HEK293 (cell line): ENCODE data around the gene CDKN2AIP.

Source experiments
- CTCF ChIA-PET: fragments of 350-600 bp; formaldehyde crosslinking; extraction: SDS; loops from one replicate; lab custom pipeline; 2021; ENCODE audit warnings: antibody characterized with exemption; lab: Yijun Ruan, JAX
- POLR2A ChIA-PET: fragments of 300-600 bp; formaldehyde crosslinking; extraction: SDS; loops from one replicate; lab custom pipeline; 2020; ENCODE audit warnings: antibody characterized with exemption, inconsistent platforms; lab: Yijun Ruan, JAX
- H3K27ac ChIP-seq: fragments of 200-500 bp; sonication (Bioruptor generic); 2 replicates; pipeline ENCODE4 v1.5.1; 2014; ENCODE audit warnings: low read depth, low read length, control low read depth, inconsistent platforms; ENCODE audit errors: extremely low read depth
- H3K36me3 ChIP-seq, 2 experiments: fragments of 200-500 bp in 1 of 2; sonication (Bioruptor generic) in 1 of 2; 1 replicate in 1 of 2; 2 replicates in 1 of 2; pipeline ENCODE4 v1.5.1; 2014 to 2017; ENCODE audit warnings: inconsistent platforms in 2 of 2, low read length in 2 of 2; ENCODE audit not compliant: control insufficient read depth in 2 of 2, insufficient read depth in 1 of 2
- H3K4me1 ChIP-seq: fragments of 200-500 bp; sonication (Bioruptor generic); 2 replicates; pipeline ENCODE4 v1.5.1; 2014; ENCODE audit warnings: mild to moderate bottlenecking, low read length, inconsistent platforms; ENCODE audit not compliant: control insufficient read depth, insufficient read depth
- H3K4me3 ChIP-seq: 2 replicates; pipeline ENCODE4 v1.5.1; 2011; ENCODE audit warnings: low read depth, mild to moderate bottlenecking, control low read depth, low read length, moderate library complexity
- H3K9me3 ChIP-seq: fragments of 200-500 bp; sonication (Bioruptor generic); 2 replicates; pipeline ENCODE4 v1.5.1; 2014; ENCODE audit warnings: low read depth, low read length, inconsistent platforms; ENCODE audit not compliant: control insufficient read depth, insufficient read depth
- GFI1B ChIP-seq: fragments of 450-650 bp; formaldehyde crosslinking; IDR thresholded peaks from 2 replicates; pipeline ENCODE4 v1.5.1; 2016; ENCODE audit warnings: missing biosample characterization, missing genetic modification characterization
- KLF1 ChIP-seq: fragments of 450-650 bp; formaldehyde crosslinking; IDR thresholded peaks from 2 replicates; pipeline ENCODE4 v1.5.1; 2016; ENCODE audit warnings: missing biosample characterization, missing genetic modification characterization
- KLF8 ChIP-seq: fragments of 450-650 bp; formaldehyde crosslinking; IDR thresholded peaks from 2 replicates; pipeline ENCODE4 v1.5.1; 2016; ENCODE audit warnings: missing biosample characterization, missing genetic modification characterization
- KLF9 ChIP-seq: fragments of 450-650 bp; formaldehyde crosslinking; IDR thresholded peaks from 2 replicates; pipeline ENCODE4 v1.5.1; 2016; ENCODE audit warnings: missing biosample characterization, missing genetic modification characterization, low read depth
- ZBTB20 ChIP-seq: fragments of 450-650 bp; formaldehyde crosslinking; IDR thresholded peaks from 2 replicates; pipeline ENCODE4 v1.5.1; 2016; ENCODE audit warnings: missing biosample characterization, missing genetic modification characterization
- ZNF133 ChIP-seq: fragments of 450-650 bp; formaldehyde crosslinking; IDR thresholded peaks from 2 replicates; pipeline ENCODE4 v1.5.1; 2016; ENCODE audit warnings: missing biosample characterization, missing genetic modification characterization
- ZNF214 ChIP-seq: fragments of 450-650 bp; formaldehyde crosslinking; IDR thresholded peaks from 2 replicates; pipeline ENCODE4 v1.5.1; 2017; ENCODE audit warnings: missing biosample characterization, mild to moderate bottlenecking, missing genetic modification characterization, borderline replicate concordance
- ZNF302 ChIP-seq: fragments of 450-650 bp; formaldehyde crosslinking; IDR thresholded peaks from 2 replicates; pipeline ENCODE4 v1.5.1; 2016; ENCODE audit warnings: missing biosample characterization, missing genetic modification characterization, low read depth
- ZNF311 ChIP-seq: fragments of 450-650 bp; formaldehyde crosslinking; IDR thresholded peaks from 2 replicates; pipeline ENCODE4 v1.5.1; 2017; ENCODE audit warnings: missing biosample characterization, missing genetic modification characterization, borderline replicate concordance
- ZNF341 ChIP-seq: fragments of 450-650 bp; formaldehyde crosslinking; IDR thresholded peaks from 2 replicates; pipeline ENCODE4; 2016; ENCODE audit warnings: low read depth, missing biosample characterization, missing genetic modification characterization
- ZNF426 ChIP-seq: fragments of 450-650 bp; formaldehyde crosslinking; IDR thresholded peaks from 2 replicates; pipeline ENCODE4 v1.5.1; 2017; ENCODE audit warnings: missing biosample characterization, missing genetic modification characterization, mild to moderate bottlenecking, inconsistent platforms, moderate library complexity
- ZNF677 ChIP-seq: fragments of 450-650 bp; IDR thresholded peaks from 2 replicates; pipeline ENCODE4 v1.5.0; 2018; ENCODE audit warnings: missing biosample characterization, mild to moderate bottlenecking, missing genetic modification characterization, moderate library complexity
- ZSCAN16 ChIP-seq: fragments of 450-650 bp; formaldehyde crosslinking; IDR thresholded peaks from 2 replicates; pipeline ENCODE4 v1.5.1; 2016; ENCODE audit warnings: missing biosample characterization, missing genetic modification characterization
- TF ChIP-seq, protein P1 (sequence below): fragments of 450-650 bp; formaldehyde crosslinking; IDR thresholded peaks from 2 replicates; pipeline ENCODE4 v1.5.1; 2016; ENCODE audit warnings: missing biosample characterization, missing genetic modification characterization
- TF ChIP-seq, protein P2 (sequence below): sonication (generic); formaldehyde crosslinking; IDR thresholded peaks from 2 replicates; pipeline ENCODE4 v1.8.1; 2022; ENCODE audit warnings: mild to moderate bottlenecking, moderate library complexity, missing genetic modification reagents
- TF ChIP-seq, protein P3 (sequence below): fragments of 450-650 bp; formaldehyde crosslinking; IDR thresholded peaks from 2 replicates; pipeline ENCODE4; 2016; ENCODE audit warnings: missing biosample characterization, missing genetic modification characterization
- TF ChIP-seq, protein P4 (sequence below): fragments of 450-650 bp; formaldehyde crosslinking; IDR thresholded peaks from 2 replicates; pipeline ENCODE4 v1.5.1; 2017; ENCODE audit warnings: missing biosample characterization, missing genetic modification characterization
- TF ChIP-seq, protein P5 (sequence below): fragments of 450-650 bp; formaldehyde crosslinking; IDR thresholded peaks from 2 replicates; pipeline ENCODE4 v1.5.0; 2017; ENCODE audit warnings: missing biosample characterization, missing genetic modification characterization, borderline replicate concordance
- TF ChIP-seq, protein P6 (sequence below): fragments of 450-650 bp; formaldehyde crosslinking; IDR thresholded peaks from 2 replicates; pipeline ENCODE4 v1.5.1; 2016; ENCODE audit warnings: missing biosample characterization, missing genetic modification characterization
- TF ChIP-seq, protein P7 (sequence below): fragments of 450-650 bp; IDR thresholded peaks from 2 replicates; pipeline ENCODE4 v1.5.1; 2018; ENCODE audit warnings: missing biosample characterization, mild to moderate bottlenecking, missing genetic modification characterization

Gene CDKN2AIP

DNA sequence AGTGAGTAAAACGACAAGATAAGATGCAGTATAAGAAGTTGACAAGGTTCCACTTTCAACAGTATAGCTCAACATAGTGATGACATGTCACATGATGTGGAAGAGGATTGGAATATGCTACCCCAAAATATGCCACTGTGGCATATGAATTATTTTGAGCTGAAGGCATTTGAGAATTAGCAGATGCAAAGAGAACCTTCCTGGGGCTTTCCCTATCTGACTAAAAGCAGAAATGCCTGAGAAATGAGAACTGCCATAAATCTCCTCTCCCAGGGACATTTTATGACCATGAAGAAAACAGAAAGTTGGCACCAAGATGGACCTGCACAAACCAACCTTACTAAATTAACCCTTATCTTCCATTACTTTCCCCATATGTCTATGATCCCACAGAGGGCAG, 24.8 kb downstream of the CDKN2AIP start:
- POLR2A ChIA-PET = no interaction called here
- CTCF ChIA-PET = interaction anchor here (0.7 kb wide), 1 partner anchor 318 kb away, joined by 3 read pairs; no protein-coding TSS in a partner anchor

More for the DNA sequence above, 24.8 kb downstream of the CDKN2AIP start:
- TF ChIP-seq, protein P1, sequence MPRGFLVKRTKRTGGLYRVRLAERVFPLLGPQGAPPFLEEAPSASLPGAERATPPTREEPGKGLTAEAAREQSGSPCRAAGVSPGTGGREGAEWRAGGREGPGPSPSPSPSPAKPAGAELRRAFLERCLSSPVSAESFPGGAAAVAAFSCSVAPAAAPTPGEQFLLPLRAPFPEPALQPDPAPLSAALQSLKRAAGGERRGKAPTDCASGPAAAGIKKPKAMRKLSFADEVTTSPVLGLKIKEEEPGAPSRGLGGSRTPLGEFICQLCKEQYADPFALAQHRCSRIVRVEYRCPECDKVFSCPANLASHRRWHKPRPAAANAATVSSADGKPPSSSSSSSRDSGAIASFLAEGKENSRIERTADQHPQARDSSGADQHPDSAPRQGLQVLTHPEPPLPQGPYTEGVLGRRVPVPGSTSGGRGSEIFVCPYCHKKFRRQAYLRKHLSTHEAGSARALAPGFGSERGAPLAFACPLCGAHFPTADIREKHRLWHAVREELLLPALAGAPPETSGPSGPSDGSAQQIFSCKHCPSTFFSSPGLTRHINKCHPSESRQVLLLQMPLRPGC (tag by site-specific recombination) = no peak
- TF ChIP-seq ZNF133 (tag by site-specific recombination) = no peak
- TF ChIP-seq ZSCAN16 (tag by site-specific recombination) = no peak
- TF ChIP-seq ZNF426 (tag by site-specific recombination) = no peak
- TF ChIP-seq, protein P2, sequence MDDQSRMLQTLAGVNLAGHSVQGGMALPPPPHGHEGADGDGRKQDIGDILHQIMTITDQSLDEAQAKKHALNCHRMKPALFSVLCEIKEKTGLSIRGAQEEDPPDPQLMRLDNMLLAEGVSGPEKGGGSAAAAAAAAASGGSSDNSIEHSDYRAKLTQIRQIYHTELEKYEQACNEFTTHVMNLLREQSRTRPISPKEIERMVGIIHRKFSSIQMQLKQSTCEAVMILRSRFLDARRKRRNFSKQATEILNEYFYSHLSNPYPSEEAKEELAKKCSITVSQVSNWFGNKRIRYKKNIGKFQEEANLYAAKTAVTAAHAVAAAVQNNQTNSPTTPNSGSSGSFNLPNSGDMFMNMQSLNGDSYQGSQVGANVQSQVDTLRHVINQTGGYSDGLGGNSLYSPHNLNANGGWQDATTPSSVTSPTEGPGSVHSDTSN (CRISPR knock-in tag) = no peak
- no peak for TF ChIP-seq GFI1B (tag by site-specific recombination)
- TF ChIP-seq ZNF214 (tag by site-specific recombination) = no peak
- no peak for TF ChIP-seq ZNF311 (tag by site-specific recombination)
- no peak for TF ChIP-seq KLF9 (tag by site-specific recombination)
- TF ChIP-seq, protein P3, sequence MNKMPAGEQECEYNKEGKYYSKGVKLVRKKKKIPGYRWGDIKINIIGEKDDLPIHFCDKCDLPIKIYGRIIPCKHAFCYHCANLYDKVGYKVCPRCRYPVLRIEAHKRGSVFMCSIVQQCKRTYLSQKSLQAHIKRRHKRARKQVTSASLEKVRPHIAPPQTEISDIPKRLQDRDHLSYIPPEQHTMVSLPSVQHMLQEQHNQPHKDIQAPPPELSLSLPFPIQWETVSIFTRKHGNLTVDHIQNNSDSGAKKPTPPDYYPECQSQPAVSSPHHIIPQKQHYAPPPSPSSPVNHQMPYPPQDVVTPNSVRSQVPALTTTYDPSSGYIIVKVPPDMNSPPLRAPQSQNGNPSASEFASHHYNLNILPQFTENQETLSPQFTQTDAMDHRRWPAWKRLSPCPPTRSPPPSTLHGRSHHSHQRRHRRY = no peak
- no peak for TF ChIP-seq ZNF677
- TF ChIP-seq, protein P4, sequence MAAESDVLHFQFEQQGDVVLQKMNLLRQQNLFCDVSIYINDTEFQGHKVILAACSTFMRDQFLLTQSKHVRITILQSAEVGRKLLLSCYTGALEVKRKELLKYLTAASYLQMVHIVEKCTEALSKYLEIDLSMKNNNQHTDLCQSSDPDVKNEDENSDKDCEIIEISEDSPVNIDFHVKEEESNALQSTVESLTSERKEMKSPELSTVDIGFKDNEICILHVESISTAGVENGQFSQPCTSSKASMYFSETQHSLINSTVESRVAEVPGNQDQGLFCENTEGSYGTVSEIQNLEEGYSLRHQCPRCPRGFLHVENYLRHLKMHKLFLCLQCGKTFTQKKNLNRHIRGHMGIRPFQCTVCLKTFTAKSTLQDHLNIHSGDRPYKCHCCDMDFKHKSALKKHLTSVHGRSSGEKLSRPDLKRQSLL (tag by site-specific recombination) = no peak
- no peak for TF ChIP-seq ZNF341 (tag by site-specific recombination)
- TF ChIP-seq, protein P5, sequence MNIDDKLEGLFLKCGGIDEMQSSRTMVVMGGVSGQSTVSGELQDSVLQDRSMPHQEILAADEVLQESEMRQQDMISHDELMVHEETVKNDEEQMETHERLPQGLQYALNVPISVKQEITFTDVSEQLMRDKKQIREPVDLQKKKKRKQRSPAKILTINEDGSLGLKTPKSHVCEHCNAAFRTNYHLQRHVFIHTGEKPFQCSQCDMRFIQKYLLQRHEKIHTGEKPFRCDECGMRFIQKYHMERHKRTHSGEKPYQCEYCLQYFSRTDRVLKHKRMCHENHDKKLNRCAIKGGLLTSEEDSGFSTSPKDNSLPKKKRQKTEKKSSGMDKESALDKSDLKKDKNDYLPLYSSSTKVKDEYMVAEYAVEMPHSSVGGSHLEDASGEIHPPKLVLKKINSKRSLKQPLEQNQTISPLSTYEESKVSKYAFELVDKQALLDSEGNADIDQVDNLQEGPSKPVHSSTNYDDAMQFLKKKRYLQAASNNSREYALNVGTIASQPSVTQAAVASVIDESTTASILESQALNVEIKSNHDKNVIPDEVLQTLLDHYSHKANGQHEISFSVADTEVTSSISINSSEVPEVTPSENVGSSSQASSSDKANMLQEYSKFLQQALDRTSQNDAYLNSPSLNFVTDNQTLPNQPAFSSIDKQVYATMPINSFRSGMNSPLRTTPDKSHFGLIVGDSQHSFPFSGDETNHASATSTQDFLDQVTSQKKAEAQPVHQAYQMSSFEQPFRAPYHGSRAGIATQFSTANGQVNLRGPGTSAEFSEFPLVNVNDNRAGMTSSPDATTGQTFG (tag by site-specific recombination) = no peak
- TF ChIP-seq ZBTB20 = no peak
- TF ChIP-seq, protein P6, sequence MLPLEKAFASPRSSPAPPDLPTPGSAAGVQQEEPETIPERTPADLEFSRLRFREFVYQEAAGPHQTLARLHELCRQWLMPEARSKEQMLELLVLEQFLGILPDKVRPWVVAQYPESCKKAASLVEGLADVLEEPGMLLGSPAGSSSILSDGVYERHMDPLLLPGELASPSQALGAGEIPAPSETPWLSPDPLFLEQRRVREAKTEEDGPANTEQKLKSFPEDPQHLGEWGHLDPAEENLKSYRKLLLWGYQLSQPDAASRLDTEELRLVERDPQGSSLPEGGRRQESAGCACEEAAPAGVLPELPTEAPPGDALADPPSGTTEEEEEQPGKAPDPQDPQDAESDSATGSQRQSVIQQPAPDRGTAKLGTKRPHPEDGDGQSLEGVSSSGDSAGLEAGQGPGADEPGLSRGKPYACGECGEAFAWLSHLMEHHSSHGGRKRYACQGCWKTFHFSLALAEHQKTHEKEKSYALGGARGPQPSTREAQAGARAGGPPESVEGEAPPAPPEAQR (tag by site-specific recombination) = no peak
- TF ChIP-seq ZNF302 (tag by site-specific recombination) = no peak
- TF ChIP-seq KLF8 (tag by site-specific recombination) = no peak
- TF ChIP-seq KLF1 (tag by site-specific recombination) = no peak
- TF ChIP-seq, protein P7, sequence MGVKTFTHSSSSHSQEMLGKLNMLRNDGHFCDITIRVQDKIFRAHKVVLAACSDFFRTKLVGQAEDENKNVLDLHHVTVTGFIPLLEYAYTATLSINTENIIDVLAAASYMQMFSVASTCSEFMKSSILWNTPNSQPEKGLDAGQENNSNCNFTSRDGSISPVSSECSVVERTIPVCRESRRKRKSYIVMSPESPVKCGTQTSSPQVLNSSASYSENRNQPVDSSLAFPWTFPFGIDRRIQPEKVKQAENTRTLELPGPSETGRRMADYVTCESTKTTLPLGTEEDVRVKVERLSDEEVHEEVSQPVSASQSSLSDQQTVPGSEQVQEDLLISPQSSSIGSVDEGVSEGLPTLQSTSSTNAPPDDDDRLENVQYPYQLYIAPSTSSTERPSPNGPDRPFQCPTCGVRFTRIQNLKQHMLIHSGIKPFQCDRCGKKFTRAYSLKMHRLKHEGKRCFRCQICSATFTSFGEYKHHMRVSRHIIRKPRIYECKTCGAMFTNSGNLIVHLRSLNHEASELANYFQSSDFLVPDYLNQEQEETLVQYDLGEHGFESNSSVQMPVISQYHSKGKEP = no peak
- Histone ChIP-seq H3K4me1 (no peaks in the 10 kb centered on the region), H3K9me3 (no peaks in the 10 kb centered on the region), H3K27ac (no peak overlapping the region), H3K36me3 (no peaks in the 10 kb centered on the region), H3K4me3 (no peak overlapping the region)
